GM19351 (cell line): ENCODE measurements around the gene EPB41L5.
"Not testable (repeated sequence)": the region's sequence is repeated elsewhere in the genome, so short reads cannot be mapped to it uniquely, and the experiment has no call there.

ENCODE experiments used
- ATAC-seq: cut with Tn5 transposase; IDR thresholded peaks from one replicate; pipeline ENCODE4 v1.9.1; 2021; ENCODE audit warnings: mild to moderate bottlenecking, moderate library complexity; ENCODE audit not compliant: unreplicated experiment

EPB41L5 gene

DNA sequence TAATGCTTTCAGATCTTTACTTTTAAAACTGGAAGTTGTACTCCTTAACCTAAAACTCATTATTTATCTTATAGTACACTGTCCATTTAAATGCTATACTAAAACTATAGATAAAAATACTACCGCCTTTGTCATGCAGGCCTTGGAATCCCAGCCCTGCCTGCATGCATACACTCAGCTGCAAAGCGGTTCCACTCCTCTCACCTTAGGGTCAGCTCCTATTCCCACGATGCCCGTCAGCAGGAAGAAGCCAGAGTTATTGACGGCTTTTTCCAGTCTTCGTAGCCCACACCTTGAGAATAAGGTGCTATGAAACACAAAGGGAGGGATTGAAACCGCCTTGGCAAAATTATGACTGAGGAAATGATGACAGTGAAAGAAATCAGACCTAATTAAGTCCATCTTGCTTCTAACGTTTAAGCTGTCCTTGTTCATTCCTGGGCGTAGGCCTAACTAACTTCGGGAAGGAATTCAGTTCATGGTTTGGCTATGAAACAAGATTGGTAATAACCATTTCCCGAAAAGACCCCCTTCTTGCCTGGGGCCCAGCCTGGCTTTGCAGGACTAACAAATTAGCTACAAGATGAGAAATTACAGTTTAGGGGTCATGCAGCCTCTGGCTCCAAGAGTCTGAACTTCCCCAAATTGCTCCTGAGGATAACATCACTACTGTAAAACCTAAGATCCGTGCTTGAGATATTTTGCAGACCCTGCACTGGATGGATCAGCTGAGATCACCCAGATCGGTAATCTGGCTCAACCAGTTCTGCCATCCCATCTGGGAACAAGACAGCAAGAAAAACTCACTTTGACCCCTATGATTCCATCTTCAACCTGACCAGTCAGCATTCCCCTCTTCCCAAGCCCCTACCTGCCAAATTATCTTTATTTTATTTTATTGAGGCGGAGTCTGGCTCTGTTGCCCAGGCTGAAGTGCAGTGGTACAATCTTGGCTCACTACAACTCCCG lies 17.1 kb downstream of the EPB41L5 start:
- no peak for ATAC-seq

GRCh38 chr2:120032297-120032696 lies 19.4 kb downstream of the EPB41L5 start:
- ATAC-seq, result no peak

- no peak for ATAC-seq
Measured at GRCh38 chr2:120034027-120034426, 21.1 kb downstream of the EPB41L5 start.

GRCh38 chr2:120034621-120035020 lies 21.7 kb downstream of the EPB41L5 start:
- ATAC-seq, result no peak

DNA sequence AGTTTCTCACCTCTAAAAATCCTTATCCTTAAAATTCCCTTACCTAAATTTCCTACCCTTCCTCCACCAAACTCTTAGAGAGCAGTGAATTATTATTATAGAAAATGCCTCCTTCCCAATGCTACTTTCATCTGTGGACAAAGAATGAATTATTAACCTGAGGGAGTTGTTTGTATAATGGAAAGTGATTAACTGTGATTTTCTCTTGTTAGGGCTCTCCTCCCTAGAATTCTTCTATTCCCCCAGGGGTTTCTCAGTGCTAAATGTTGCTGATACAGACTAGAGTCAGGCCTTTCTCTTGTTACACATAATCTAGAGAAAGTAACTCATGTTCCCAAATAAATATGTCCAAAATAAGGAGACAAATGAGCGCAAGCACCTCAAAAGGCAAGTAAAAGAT lies 23.3 kb downstream of the EPB41L5 start:
- ATAC-seq, result no peak

- ATAC-seq, result no peak
Measured at GRCh38 chr2:120037995-120038541, 25.2 kb downstream of the EPB41L5 start.

DNA sequence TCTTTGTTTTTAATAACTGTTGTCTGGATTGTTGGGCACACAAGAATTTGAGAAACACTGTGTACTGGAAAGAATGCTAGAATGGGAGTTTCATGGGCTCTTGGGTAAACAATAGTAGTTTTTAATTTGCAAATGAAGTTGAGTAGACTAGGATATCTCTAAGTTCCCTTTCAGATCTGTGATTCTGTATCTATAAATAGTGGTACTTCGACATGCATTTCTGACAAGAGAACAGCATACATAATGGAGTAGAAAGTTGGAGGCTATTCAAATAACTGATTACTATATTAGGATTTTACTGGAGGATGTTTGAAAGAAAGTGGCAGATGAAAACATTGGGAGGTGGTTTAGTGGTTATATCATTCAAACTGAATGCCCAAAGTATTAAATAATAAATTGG lies 29.5 kb downstream of the EPB41L5 start:
- ATAC-seq, result no peak

- ATAC-seq, result no peak
Measured at GRCh38 chr2:120044336-120044735, 31.5 kb downstream of the EPB41L5 start.

DNA sequence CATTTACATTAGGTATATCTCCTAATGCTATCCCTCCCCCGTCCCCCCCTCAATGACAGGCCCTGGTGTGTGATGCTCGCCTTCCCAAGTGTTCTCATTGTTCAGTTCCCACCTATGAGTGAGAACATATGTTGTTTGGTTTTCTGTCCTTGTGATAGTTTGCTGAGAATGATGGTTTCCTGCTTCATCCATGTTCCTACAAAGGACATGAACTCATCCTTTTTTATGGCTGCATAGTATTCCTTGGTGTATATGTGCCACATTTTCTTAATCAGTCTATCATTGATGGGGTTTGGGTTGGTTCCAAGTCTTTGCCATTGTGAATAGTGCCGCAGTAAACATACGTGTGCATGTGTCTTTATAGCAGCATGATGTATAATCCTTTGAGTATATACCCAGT lies 32.9 kb downstream of the EPB41L5 start:
- not testable (repeated sequence) for ATAC-seq

DNA sequence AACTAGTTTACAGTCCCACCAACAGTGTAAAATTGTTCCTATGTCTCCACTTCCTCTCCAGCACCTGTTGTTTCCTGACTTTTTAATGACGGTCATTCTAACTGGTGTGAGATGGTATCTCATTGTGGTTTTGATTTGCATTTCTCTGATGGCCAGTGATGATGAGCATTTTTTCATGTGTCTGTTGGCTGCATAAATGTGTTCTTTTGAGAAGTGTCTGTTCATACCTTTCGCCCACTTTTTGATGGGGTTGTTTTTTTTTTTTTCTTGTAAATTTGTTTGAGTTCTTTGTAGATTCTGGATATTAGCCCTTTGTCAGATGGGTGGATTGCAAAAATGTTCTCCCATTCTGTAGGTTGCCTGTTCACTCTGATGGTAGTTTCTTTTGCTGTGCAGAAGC lies 33.4 kb downstream of the EPB41L5 start:
- not testable (repeated sequence) for ATAC-seq

DNA sequence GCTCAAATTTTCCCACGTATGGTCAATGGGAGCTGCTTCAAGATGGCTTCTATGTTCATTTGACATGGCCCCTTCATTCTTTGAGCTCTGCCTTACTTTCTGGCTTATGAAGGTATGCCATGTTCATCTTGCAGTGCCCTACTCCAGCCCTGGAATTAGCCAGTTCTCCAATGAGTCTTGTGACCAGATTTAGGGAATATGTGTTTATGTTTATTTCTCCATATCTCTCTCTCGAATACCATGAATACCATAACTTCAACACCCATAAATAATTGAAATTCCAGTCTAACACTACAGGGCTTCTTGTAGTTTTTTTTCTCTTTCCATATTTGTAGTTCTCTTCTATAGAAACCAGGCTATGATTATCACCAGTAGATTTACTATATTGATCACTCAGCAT lies 39.7 kb downstream of the EPB41L5 start:
- ATAC-seq, result no peak

- no peak for ATAC-seq
Measured at GRCh38 chr2:120053891-120054290, 41.0 kb downstream of the EPB41L5 start.

DNA sequence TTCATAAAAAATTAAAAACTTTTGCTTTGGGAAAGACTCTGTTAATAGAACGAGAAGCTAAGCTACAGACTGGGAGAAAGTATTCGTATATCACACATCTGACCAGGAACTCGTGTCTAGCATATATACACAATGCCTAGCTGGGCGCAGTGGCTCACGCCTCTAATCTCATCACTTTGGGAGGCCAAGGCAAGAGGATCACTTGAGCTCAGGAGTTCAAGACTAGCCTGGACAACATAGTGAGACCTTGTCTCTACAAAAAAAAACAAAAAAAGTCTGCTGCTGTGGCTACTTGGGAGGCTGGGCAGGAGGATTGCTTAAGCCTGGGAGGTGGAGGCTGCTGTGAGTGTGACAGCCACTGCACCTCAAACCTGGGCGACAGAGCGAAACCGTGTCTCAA lies 46.6 kb downstream of the EPB41L5 start:
- no peak for ATAC-seq

- ATAC-seq, result no peak
Measured at GRCh38 chr2:120060088-120060623, 47.3 kb downstream of the EPB41L5 start.

- ATAC-seq, result no peak
Measured at GRCh38 chr2:120064664-120065063, 51.8 kb downstream of the EPB41L5 start.

DNA sequence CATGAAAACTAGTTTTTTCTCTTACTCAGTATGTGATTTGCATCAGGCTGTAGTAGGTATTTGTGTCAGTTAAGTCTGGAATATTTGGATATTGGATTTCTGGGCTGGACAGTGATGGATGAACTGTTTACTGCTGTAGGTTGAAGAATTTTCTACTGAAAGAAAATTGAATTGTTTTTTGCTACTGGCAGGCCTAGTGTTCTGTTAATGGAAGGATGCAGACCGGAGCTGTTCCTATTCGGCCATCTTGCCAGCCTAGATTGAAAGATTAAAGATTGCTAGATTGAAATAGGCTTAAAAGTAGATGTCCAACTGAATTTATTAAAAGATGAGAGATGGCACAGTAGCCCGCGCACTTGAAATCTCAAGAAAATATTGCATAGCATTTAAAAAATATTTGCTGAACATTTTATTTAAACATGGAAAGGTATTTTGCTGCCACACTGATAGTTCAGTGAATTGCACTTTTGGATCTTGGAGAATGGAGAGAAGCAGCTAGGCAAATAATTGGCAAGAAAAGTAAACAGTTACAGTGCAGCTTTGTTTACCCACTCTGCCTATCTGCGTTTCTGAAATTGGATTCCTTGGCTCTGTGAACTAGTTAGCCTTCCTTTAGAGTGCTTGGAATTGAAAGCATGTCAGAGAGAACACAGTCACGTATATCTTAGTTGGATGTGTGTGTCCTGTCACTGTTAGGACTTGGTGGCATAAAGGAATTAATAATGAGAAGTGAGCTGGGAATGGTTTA lies 54.1 kb downstream of the EPB41L5 start:
- no peak for ATAC-seq

- ATAC-seq, result not testable (repeated sequence)
Measured at GRCh38 chr2:120068040-120068658, 55.3 kb downstream of the EPB41L5 start.

- ATAC-seq, result no peak
Measured at GRCh38 chr2:120075545-120075944, 62.7 kb downstream of the EPB41L5 start.

DNA sequence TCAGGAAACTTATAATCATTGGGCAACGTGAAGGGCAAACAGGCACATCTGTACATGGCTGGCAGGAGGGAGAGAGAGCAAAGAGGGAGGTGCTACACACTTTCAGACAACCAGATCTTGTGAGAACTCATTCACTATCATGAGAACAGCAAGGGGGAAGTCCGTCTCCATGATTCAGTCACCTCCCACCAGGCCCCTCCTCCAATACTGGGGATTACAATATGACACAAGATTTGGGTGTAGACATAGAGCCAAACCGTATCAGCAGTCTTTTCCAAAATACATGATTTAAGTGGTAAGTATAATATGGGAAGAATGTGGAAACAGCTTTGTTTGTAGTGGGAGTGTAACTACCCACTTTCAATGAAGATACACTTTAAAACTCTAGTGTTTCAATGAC lies 65.0 kb downstream of the EPB41L5 start:
- no peak for ATAC-seq

- no peak for ATAC-seq
Measured at GRCh38 chr2:120079647-120080046, 66.8 kb downstream of the EPB41L5 start.

- no peak for ATAC-seq
Measured at GRCh38 chr2:120091436-120091835, 78.6 kb downstream of the EPB41L5 start.
